Tibial nerve (tissue), 4 donors: ENCODE measurements around the gene CRY1. TPM values are rescaled to one million over a fixed set of nuclear protein-coding genes. Genes with fewer than 3 reads are reported as not detected.

Experiments used
- DNase-seq, 2 donors: peaks; one replicate each; pipeline ENCODE4 v3.0.0-alpha.2; 2019; ENCODE audit warnings: low spot score in 2 of 2
- H3K27ac ChIP-seq, 4 donors: fragments of 200-600 bp; sonication (generic) in 3 of 4; one replicate each; pipeline ENCODE4 v1.5.1; 2017 to 2019; ENCODE audit warnings: mild to moderate bottlenecking in 1 of 4
- H3K27me3 ChIP-seq, 2 donors: fragments of 200-600 bp; sonication (generic) in 1 of 2; one replicate each; pipeline versions ENCODE4 v1.5.1 to v1.6.0; 2017 to 2019
- H3K36me3 ChIP-seq, 3 donors: fragments of 200-600 bp; sonication (generic); one replicate each; pipeline ENCODE4 v1.5.1; 2018 to 2019
- H3K4me1 ChIP-seq, 4 donors: fragments of 200-600 bp; sonication (generic) in 3 of 4; one replicate each; pipeline ENCODE4 v1.5.1; 2017 to 2019
- H3K4me3 ChIP-seq, 4 donors: fragments of 200-600 bp; sonication (generic) in 3 of 4; one replicate each; pipeline ENCODE4 v1.5.1; 2017 to 2019; ENCODE audit warnings: mild to moderate bottlenecking in 1 of 4, moderate library complexity in 1 of 4
- H3K9me3 ChIP-seq, 4 donors: fragments of 200-600 bp; sonication (generic) in 3 of 4; one replicate each; pipeline ENCODE4 v1.5.1; 2017 to 2019
- EP300 ChIP-seq, 2 donors: sonication (generic); formaldehyde crosslinking; IDR thresholded peaks; one replicate each; pipeline ENCODE4 v1.6.1; 2017; ENCODE audit warnings: antibody characterized with exemption in 2 of 2, mild to moderate bottlenecking in 1 of 2
- POLR2A ChIP-seq, 2 donors: fragments of 450-650 bp; IDR thresholded peaks; one replicate each; pipeline ENCODE4 v1.6.1; 2017; ENCODE audit warnings: antibody characterized with exemption in 2 of 2, mild to moderate bottlenecking in 2 of 2, moderate library complexity in 2 of 2
- WGBS, 2 donors: methylation state at CpG; one replicate each; pipeline ENCODE4 v1.1.5; 2018; 5-methylcytosine and 5-hydroxymethylcytosine counted together
- total RNA-seq, 4 donors: library from RNA; depleted of rRNA; stranded (reverse); fragments of >200 nt; gene quantifications; one replicate each; pipeline ENCODE4 v1.1.0, GENCODE V29; 2016
- TF ChIP-seq, protein P1 (sequence below), 5 experiments: fragments of 200-600 bp in 3 of 5; fragments of 450-650 bp in 2 of 5; sonication (generic) in 3 of 5; IDR thresholded peaks; one replicate each; pipeline ENCODE4 v1.5.1; 2016 to 2019; ENCODE audit warnings: antibody characterized with exemption in 5 of 5, mild to moderate bottlenecking in 3 of 5, moderate library complexity in 2 of 5

CRY1 gene
- total RNA-seq, 4 donors from 2014 or later, result 16.3 to 36.3 (median 24.4) TPM

- DNase-seq, result no peak
- TF ChIP-seq, protein P1, sequence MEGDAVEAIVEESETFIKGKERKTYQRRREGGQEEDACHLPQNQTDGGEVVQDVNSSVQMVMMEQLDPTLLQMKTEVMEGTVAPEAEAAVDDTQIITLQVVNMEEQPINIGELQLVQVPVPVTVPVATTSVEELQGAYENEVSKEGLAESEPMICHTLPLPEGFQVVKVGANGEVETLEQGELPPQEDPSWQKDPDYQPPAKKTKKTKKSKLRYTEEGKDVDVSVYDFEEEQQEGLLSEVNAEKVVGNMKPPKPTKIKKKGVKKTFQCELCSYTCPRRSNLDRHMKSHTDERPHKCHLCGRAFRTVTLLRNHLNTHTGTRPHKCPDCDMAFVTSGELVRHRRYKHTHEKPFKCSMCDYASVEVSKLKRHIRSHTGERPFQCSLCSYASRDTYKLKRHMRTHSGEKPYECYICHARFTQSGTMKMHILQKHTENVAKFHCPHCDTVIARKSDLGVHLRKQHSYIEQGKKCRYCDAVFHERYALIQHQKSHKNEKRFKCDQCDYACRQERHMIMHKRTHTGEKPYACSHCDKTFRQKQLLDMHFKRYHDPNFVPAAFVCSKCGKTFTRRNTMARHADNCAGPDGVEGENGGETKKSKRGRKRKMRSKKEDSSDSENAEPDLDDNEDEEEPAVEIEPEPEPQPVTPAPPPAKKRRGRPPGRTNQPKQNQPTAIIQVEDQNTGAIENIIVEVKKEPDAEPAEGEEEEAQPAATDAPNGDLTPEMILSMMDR (IDR thresholded peaks at IDR 0.05), result no peak
- TF ChIP-seq EP300 (IDR thresholded peaks at IDR 0.05) (no peak), POLR2A (IDR thresholded peaks at IDR 0.05) (no peak)
- no peaks in the 10 kb centered on the region for H3K36me3 ChIP-seq
- H3K9me3 ChIP-seq, result no peaks in the 10 kb centered on the region
- H3K27ac ChIP-seq, result no peak overlapping the region
- 60 to 75% methylated on average over 6 of the region's 6 CpGs for WGBS, 2 donors
- H3K4me1 ChIP-seq, result no peaks in the 10 kb centered on the region
- no peak overlapping the region for H3K4me3 ChIP-seq
- H3K27me3 ChIP-seq, result peaks cover 0 to 4% of the 10 kb centered on the region in 2 donors
Observed at GRCh38 chr12:107127482-107128430, 34.4 kb upstream of the CRY1 start.

- H3K4me3 ChIP-seq, result no peak overlapping the region
- H3K9me3 ChIP-seq, result no peaks in the 10 kb centered on the region
- TF ChIP-seq EP300 (IDR thresholded peaks at IDR 0.05), result no peak
- no peak for TF ChIP-seq POLR2A (IDR thresholded peaks at IDR 0.05)
- TF ChIP-seq, protein P1 (IDR thresholded peaks at IDR 0.05), result no peak
- no peak overlapping the region for H3K27ac ChIP-seq
- no peaks in the 10 kb centered on the region for H3K36me3 ChIP-seq
- peaks cover 0 to 8% of the 10 kb centered on the region in 2 donors for H3K27me3 ChIP-seq
- WGBS, 2 donors, result 71 to 73% methylated on average over 5 of the region's 5 CpGs
- H3K4me1 ChIP-seq, result no peaks in the 10 kb centered on the region
- no peak for DNase-seq
Observed at GRCh38 chr12:107126796-107127481, 33.6 kb upstream of the CRY1 start.

DNA sequence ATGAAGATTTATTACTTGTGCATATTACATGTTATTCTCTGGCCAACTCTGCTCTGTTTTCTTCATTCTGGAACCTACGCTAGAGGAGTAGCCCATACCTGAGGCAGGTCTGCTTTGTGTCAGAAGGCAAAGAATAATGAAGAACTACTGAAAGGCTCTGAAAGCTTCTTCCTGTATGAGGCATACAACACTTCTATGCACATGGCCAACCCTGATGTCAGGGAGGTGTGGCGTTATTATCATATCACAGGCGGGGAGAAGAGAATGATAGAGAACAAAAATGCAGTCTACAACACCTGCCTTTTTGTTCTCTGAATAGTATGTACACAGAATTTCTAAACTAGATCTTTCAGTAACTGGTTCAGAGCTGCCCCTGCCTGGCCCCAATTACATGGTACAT is 32.5 kb upstream of the CRY1 start:
- TF ChIP-seq POLR2A (IDR thresholded peaks at IDR 0.05) (no peak), EP300 (IDR thresholded peaks at IDR 0.05) (no peak)
- TF ChIP-seq, protein P1 (IDR thresholded peaks at IDR 0.05), result no peak
- Histone ChIP-seq H3K27ac (no peak overlapping the region), H3K9me3 (no peaks in the 10 kb centered on the region), H3K27me3 (peaks cover 0 to 19% of the 10 kb centered on the region in 2 donors), H3K4me1 (no peaks in the 10 kb centered on the region), H3K36me3 (no peaks in the 10 kb centered on the region), H3K4me3 (no peak overlapping the region)
- DNase-seq, result no peak
- 82 to 84% methylated on average over 3 of the region's 3 CpGs for WGBS, 2 donors

- no peaks in the 10 kb centered on the region for H3K4me1 ChIP-seq
- no peaks in the 10 kb centered on the region for H3K36me3 ChIP-seq
- no peak overlapping the region for H3K27ac ChIP-seq
- TF ChIP-seq, protein P1 (IDR thresholded peaks at IDR 0.05), result no peak
- TF ChIP-seq EP300 (IDR thresholded peaks at IDR 0.05) (no peak), POLR2A (IDR thresholded peaks at IDR 0.05) (no peak)
- peaks cover 0 to 22% of the 10 kb centered on the region in 2 donors for H3K27me3 ChIP-seq
- 51 to 55% methylated on average over 3 of the region's 3 CpGs for WGBS, 2 donors
- no peaks in the 10 kb centered on the region for H3K9me3 ChIP-seq
- no peak for DNase-seq
- H3K4me3 ChIP-seq, result no peak overlapping the region
Observed at GRCh38 chr12:107122452-107122958, 29.2 kb upstream of the CRY1 start.
